ENCODE results near the gene ACAD10.

GRCh38 chr12:111686574-111687105 is 787 bp downstream of the ACAD10 start:
- TF ChIP-seq JUND (IDR thresholded peaks at IDR 0.05) (no peak), GABPA (IDR thresholded peaks at IDR 0.05 in 1 of 2, conservative IDR thresholded peaks at IDR 0.05 in 1 of 2) (no peak), CTCF (IDR thresholded peaks at IDR 0.05; ENCODE audit: low read depth, low read length, missing input control) (no peak), MAX (IDR thresholded peaks at IDR 0.05) (no peak), YY1 (IDR thresholded peaks at IDR 0.05) (no peak), REST (IDR thresholded peaks at IDR 0.05) (no peak), NR2F2 (IDR thresholded peaks at IDR 0.05) (no peak), ATF3 (IDR thresholded peaks at IDR 0.05) (no peak), TAF1 (conservative IDR thresholded peaks at IDR 0.05) (no peak), ZBTB33 (IDR thresholded peaks at IDR 0.05) (no peak), RAD21 (IDR thresholded peaks at IDR 0.05) (no peak)

Data from liver (tissue), 3 donors.